DND-41 (cell line): Measurements from ENCODE around the gene MYBPHL.

ENCODE experiments used
- CTCF ChIP-seq: IDR thresholded peaks from 2 replicates; pipeline ENCODE4 v1.5.1; 2012; ENCODE audit warnings: borderline replicate concordance, low read length, moderate library complexity, mild to moderate bottlenecking; ENCODE audit not compliant: poor library complexity, severe bottlenecking; ENCODE audit errors: extremely low read depth
- EZH2 ChIP-seq: IDR thresholded peaks from 3 replicates; pipeline ENCODE4 v1.6.1; 2012; ENCODE audit warnings: borderline replicate concordance, low read depth, mild to moderate bottlenecking, moderate library complexity, low read length, inconsistent platforms; ENCODE audit not compliant: severe bottlenecking

- TF ChIP-seq CTCF: no peak
- no peak for TF ChIP-seq EZH2
Observed at GRCh38 chr1:109309347-109309746, 2.5 kb upstream of the MYBPHL start.
